ENCODE data around the gene ZNF526.

Gene ZNF526

GRCh38 chr19:42197375-42197817 lies 22.7 kb upstream of the ZNF526 start:
- no peak for DNase-seq

- DNase-seq = no peak
These were observed 21.3 kb upstream of the ZNF526 start for GRCh38 chr19:42198676-42199439.

GRCh38 chr19:42199440-42200115 lies 20.5 kb upstream of the ZNF526 start:
- DNase-seq = no peak

DNA sequence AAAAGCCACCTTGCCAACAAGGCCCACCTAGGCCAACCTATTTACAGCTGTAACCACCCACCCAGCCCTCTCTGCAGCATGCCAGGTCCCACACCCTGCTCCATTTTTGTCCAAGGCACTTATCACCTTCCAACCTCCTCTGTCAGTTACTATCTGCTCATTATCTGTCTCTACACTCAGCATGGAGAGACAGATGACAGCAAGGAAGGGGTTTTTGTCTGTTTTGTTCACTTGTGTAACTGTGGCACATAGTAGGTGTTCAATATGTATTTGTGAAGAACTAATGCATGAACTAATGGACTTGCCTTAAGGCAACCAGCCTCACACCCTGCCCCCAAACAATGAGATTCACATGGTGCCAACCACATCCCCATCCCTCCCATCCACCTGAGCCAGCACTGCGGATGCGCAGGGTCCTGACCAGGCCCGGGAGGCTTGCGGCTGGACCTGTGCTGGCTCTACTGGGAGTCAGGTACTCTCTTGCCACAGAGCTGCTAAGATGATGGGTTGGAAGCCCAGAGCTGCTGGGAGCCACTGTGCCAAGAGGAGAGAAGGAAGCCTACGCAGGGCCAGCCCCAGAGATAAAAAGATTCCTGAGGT lies 19.9 kb upstream of the ZNF526 start:
- no peak for DNase-seq

DNA sequence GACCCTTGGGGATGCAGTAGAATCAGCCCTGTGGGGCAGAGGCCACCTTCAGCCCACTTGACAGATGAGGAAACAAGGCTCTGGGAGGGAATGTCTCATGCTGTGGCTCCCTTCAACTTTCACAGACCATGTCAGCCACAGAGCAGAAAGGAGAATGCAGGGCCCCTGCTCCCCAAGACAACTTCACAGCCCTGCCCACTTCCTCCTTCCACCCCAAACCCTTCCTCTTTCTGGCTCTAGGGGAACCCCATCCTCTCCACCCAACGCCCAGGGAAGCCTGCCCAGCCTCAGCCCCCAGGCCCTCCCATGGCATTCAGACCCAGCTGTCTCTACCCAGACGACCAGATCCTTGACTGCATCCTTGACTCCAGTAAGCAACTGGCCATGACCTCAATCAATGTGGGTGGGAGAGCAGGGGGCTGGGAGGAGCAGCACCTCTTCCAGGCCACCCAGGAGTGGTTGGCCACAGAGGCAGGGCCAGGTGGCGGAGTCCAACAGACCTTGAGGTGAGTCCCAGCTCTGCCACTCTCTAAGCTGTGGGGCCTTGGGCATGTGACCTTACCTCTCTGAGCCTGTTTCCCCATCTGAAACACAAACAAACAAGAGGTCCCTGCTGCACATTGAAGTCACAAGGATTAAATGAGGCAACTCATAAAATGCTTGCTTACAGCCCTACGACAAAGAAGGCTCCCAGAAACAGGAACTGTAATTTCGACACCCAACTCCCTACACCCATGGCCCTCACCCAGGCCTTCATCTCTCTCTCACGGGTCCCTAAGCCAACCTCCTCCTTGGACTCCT lies 18.4 kb upstream of the ZNF526 start:
- DNase-seq = no peak

- no peak for DNase-seq
These were observed 17.7 kb upstream of the ZNF526 start for GRCh38 chr19:42202290-42202880.

- DNase-seq = no peak
These were observed 16.4 kb upstream of the ZNF526 start for GRCh38 chr19:42203700-42204099.

DNA sequence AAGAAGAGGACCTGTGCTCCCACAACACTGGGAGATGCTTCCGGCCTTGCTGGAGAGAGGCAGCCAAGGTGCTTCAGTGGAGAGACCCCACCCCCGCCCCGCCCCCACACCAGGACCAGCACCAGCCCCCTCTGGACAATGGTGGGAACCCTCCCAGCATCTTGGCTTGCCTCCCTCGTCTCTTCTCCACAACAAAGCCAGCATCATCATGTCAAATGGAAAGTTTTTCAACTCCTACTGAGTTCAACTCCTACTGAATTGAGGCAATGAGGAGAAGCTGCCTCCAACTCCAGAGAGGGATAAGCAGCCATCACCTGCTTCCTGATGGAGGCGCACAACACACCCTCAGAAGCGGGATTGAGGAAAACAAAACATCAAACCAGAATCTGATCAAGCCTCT lies 15.4 kb upstream of the ZNF526 start:
- no peak for DNase-seq

GRCh38 chr19:42206871-42207755 lies 13.0 kb upstream of the ZNF526 start:
- DNase-seq = no peak

DNA sequence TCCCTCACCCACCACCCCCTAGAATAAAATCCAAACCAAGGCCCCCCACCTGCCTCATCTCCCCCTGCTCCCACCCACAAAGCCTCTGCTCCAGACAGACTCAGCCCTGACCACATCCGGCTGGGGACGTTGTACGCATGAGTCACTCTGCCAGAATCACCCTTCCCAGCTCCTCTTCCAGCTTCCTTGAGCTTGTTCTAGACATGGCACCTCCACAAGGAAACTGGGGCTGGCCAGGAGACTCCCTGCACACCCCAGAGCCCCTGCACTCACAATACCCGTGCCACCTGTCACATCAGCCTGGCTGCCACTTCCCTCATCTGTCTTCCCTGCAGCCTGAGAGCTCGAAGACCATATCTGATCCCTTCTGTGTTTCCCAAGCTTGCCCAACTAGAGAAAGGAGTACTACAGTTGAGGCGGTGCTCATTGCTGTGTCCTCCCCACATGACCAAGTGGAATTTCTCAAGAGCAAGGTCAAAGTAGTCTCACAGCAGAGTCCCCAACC lies 12.3 kb upstream of the ZNF526 start:
- no peak for DNase-seq

DNA sequence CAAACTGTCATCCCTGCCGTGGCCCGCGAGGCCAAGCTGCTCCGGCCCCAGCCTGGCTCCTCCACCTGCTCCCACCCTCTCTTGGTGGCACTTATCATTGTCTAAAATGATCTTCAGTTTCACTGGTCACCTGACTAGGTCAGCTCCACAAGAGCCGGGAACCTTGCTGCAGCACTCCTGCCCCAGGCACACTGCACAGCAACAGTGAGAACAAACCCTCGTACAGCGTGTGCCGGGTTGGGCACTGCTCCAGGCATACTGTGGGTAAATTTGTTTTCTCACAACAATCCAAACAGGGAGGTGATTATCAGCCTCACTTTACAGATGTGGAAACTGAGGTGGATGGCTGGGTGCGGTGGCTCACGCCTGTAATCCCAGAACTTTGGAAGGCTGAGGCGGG lies 11.5 kb upstream of the ZNF526 start:
- no peak for DNase-seq

- DNase-seq = no peak
These were observed 7.2 kb upstream of the ZNF526 start for GRCh38 chr19:42212886-42213285.

GRCh38 chr19:42214810-42215485 lies 5.2 kb upstream of the ZNF526 start:
- no peak for DNase-seq

- no peak for DNase-seq
These were observed 3.2 kb upstream of the ZNF526 start for GRCh38 chr19:42216653-42217519.

DNA sequence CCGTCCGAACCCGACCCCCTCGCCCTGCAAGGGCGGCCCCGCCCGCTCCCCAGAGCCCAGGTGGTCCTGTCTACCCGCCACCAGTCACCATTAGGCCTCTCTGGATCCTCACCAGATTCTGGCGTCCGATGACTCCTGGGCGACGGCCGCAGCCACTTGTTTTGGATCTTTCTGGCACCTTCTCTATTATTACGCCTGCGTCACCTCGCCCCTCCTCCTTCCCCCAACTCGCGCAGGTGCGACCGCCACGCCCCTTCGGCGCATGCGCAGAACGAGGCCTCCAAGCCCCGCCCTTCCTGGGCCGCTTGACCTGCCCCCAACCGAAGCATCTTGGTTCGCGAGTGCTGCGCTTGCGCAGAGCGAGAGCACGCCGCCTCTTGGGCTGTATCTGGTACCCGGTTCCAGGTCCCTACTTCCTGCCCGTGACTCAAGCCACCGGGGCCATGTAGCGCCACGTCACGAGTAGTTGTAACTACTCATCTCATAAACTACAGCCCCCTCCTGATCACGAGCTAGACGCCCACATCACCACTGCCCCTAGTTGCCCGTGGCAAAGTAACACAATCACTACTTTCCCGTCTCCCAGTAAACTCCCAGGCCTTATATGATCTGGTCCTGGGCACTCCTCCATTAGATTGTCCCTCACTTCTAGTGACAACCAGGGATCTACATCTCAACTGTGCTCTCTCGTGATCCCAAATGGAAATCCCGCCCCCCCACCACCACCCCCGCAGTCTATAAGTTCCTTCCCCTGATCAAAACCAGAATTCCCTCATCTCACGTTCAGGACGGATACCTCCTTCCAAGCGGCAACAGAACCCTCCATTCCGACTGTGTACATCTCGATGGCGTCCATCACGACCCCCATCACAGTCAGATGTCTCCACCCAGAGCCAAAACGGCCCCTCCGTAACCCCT lies 2.3 kb upstream of the ZNF526 start, which contains the start of gene DEDD2:
DEDD2 (minus strand) TSS at position 158 of the 918 bp plus-strand sequence. CDS start 670 bp downstream, outside the sequence.
- peak; percentile 77 for DNase-seq

DNA sequence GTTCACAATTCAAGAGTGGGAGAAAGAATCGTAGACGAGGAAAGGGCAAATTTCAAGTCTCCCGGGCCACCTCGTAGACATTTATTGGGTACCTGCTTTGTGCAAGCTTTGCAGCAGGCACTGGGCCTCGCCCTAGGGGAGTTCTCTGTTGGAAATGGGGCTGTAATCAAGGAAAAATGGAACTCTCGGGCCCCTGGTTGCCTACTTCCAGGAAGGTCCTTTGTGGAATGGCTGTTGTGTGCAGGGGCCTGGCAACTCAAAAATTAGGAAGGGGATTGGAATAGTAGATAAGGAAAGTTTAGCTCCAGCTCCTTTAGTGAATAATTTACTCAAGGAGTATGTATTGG lies 612 bp downstream of the ZNF526 start:
- DNase-seq = no peak

DNA sequence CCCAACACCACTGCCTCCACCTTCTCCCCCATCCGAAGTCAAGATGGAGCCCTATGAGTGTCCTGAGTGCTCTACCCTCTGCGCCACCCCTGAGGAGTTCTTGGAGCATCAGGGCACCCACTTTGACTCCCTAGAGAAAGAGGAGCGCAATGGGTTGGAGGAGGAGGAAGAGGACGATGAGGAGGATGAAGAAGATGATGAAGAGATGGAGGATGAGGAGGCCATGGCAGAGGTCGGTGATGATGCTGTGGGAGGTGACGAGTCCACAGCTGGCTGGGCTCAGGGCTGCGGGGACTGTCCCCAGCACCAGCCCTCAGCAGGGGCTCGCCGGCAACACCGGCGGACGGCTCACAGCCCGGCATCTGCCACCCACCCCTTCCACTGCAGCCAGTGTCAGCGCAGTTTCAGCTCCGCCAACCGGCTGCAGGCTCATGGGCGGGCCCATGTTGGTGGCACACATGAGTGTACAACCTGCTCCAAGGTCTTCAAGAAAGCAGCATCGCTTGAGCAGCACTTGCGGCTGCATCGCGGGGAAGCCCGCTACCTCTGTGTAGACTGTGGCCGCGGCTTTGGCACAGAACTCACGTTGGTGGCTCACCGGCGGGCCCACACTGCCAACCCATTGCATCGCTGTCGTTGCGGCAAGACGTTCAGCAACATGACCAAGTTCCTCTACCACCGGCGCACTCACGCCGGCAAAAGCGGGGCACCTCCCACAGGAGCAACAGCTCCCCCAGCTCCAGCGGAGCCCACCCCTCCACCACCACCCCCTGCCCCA lies 5.0 kb downstream of the ZNF526 start:
- no peak for DNase-seq

GRCh38 chr19:42225718-42226292 lies 5.7 kb downstream of the ZNF526 start:
- DNase-seq = no peak
